Measurements from ENCODE around the gene STEAP1B. TPM values are rescaled to one million over a fixed set of nuclear protein-coding genes. Genes with fewer than 3 reads are reported as not detected.
A peak's percentile ranks its signal among the peaks of the same experiment; 100 is the strongest.

Gene STEAP1B
- total and polyA plus RNA-seq, 3 donors from 2014 or later: 7.4 to 11.3 (median 11.3) TPM

GRCh38 chr7:22476824-22477223, 23.2 kb downstream of the STEAP1B start:
- Histone ChIP-seq H3K36me3 (ENCODE audit: low read depth, missing control alignments) (no peaks in the 10 kb centered on the region), H3K4me3 (no peak overlapping the region), H3K9me3 (no peaks in the 10 kb centered on the region), H3K27me3 (no peaks in the 10 kb centered on the region), H3K27ac (peak overlapping the region; percentile 51 to 53), H3K4me1 (peaks cover 11% of the 10 kb centered on the region)
- TF ChIP-seq POLR2A (IDR thresholded peaks at IDR 0.05) (no peak), CTCF (IDR thresholded peaks at IDR 0.05) (no peak)
- DNase-seq: no peak
- intact Hi-C loops (cut with DNase I; ENCODE audit: low total_unique reads): no loop called here
- WGBS, 2 donors: 95 to 96% methylated on average over 6 of the region's 6 CpGs

- no peaks in the 10 kb centered on the region for H3K9me3 ChIP-seq
- H3K36me3 ChIP-seq (ENCODE audit: low read depth, missing control alignments): no peaks in the 10 kb centered on the region
- H3K27me3 ChIP-seq: no peaks in the 10 kb centered on the region
- H3K27ac ChIP-seq: no peak overlapping the region
- TF ChIP-seq POLR2A (IDR thresholded peaks at IDR 0.05) (no peak), CTCF (IDR thresholded peaks at IDR 0.05) (no peak)
- 95 to 97% methylated on average over 2 of the region's 2 CpGs for WGBS, 2 donors
- no peak overlapping the region for H3K4me3 ChIP-seq
- intact Hi-C loops (cut with DNase I; ENCODE audit: low total_unique reads): no loop called here
- H3K4me1 ChIP-seq: peaks cover 11% of the 10 kb centered on the region
- no peak for DNase-seq
These were observed 25.3 kb downstream of the STEAP1B start for GRCh38 chr7:22474645-22475044.

GRCh38 chr7:22470981-22471380, 29.0 kb downstream of the STEAP1B start:
- 78 to 81% methylated on average over 10 of the region's 10 CpGs for WGBS, 2 donors
- Histone ChIP-seq H3K27me3 (no peaks in the 10 kb centered on the region), H3K4me3 (no peak overlapping the region), H3K9me3 (no peaks in the 10 kb centered on the region), H3K27ac (no peak overlapping the region), H3K4me1 (no peaks in the 10 kb centered on the region), H3K36me3 (ENCODE audit: low read depth, missing control alignments) (no peaks in the 10 kb centered on the region)
- intact Hi-C loops (cut with DNase I; ENCODE audit: low total_unique reads): no loop called here
- DNase-seq: no peak
- no peak for TF ChIP-seq POLR2A (IDR thresholded peaks at IDR 0.05)
- no peak for TF ChIP-seq CTCF (IDR thresholded peaks at IDR 0.05)

GRCh38 chr7:22469371-22470143, 30.4 kb downstream of the STEAP1B start:
- TF ChIP-seq CTCF (IDR thresholded peaks at IDR 0.05): no peak
- no peak for TF ChIP-seq POLR2A (IDR thresholded peaks at IDR 0.05)
- WGBS, 2 donors: 82 to 83% methylated on average over 3 of the region's 3 CpGs
- no peaks in the 10 kb centered on the region for H3K9me3 ChIP-seq

GRCh38 chr7:22468609-22469008, 31.4 kb downstream of the STEAP1B start:
- Histone ChIP-seq H3K9me3 (no peaks in the 10 kb centered on the region), H3K27ac (no peak overlapping the region), H3K4me3 (no peak overlapping the region), H3K4me1 (no peaks in the 10 kb centered on the region), H3K36me3 (ENCODE audit: low read depth, missing control alignments) (no peaks in the 10 kb centered on the region), H3K27me3 (no peaks in the 10 kb centered on the region)
- intact Hi-C loops (cut with DNase I; ENCODE audit: low total_unique reads): no loop called here
- no peak for DNase-seq
- 90 to 93% methylated on average over 3 of the region's 3 CpGs for WGBS, 2 donors
- TF ChIP-seq CTCF (IDR thresholded peaks at IDR 0.05) (no peak), POLR2A (IDR thresholded peaks at IDR 0.05) (no peak)

More at GRCh38 chr7:22469371-22470143, 30.4 kb downstream of the STEAP1B start:
- H3K27me3 ChIP-seq: no peaks in the 10 kb centered on the region
- H3K4me1 ChIP-seq: no peaks in the 10 kb centered on the region
- no peak overlapping the region for H3K27ac ChIP-seq
- no peak for DNase-seq
- H3K36me3 ChIP-seq (ENCODE audit: low read depth, missing control alignments): no peaks in the 10 kb centered on the region
- intact Hi-C loops (cut with DNase I; ENCODE audit: low total_unique reads): no loop called here
- H3K4me3 ChIP-seq: no peak overlapping the region
